HL-60 (cell line): ENCODE data around the gene EEF1B2.

Source experiments
- GABPA ChIP-seq: IDR thresholded peaks from 2 replicates; pipeline ENCODE4 v1.6.1; 2012; ENCODE audit warnings: low read depth
- POLR2AphosphoS5 ChIP-seq: IDR thresholded peaks from 2 replicates; pipeline ENCODE4 v1.6.1; 2012; ENCODE audit warnings: low read depth
- TF ChIP-seq, protein P1 (sequence below): IDR thresholded peaks from one replicate; pipeline ENCODE4 v1.5.1; 2011; ENCODE audit warnings: low read length, control low read depth, inconsistent platforms; ENCODE audit not compliant: insufficient read depth
- TF ChIP-seq, protein P2 (sequence below): IDR thresholded peaks from 2 replicates; pipeline ENCODE4 v1.6.1; 2012; ENCODE audit warnings: low read depth; ENCODE audit not compliant: insufficient replicate concordance

DNA sequence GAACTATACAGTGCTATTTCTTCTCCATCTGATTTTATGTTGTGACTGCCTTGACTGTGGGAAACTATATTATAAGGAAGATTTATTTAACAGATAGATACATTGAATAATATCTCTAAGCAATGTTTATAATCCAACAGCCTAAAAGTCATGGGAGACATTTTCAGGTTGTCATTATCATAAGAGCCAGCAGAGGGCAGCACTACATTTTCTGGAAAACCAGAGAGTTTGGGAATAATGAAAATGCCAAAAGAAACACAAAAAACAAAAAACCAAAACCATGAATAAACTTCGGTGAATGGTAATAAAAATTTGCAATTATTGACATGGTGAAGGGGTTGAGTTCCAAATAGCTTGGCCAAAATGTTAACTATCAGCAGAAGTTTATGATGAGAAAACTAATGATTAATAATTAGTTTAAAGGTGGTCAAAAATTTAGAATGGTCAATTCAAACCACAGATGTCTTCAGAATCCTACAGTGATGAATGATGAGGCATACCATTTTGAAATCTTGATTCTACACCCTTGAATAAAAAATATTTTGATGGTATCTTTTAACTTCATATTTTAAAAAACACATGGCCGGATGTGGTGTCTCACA lies 4.7 kb downstream of the EEF1B2 start:
- TF ChIP-seq, protein P1, sequence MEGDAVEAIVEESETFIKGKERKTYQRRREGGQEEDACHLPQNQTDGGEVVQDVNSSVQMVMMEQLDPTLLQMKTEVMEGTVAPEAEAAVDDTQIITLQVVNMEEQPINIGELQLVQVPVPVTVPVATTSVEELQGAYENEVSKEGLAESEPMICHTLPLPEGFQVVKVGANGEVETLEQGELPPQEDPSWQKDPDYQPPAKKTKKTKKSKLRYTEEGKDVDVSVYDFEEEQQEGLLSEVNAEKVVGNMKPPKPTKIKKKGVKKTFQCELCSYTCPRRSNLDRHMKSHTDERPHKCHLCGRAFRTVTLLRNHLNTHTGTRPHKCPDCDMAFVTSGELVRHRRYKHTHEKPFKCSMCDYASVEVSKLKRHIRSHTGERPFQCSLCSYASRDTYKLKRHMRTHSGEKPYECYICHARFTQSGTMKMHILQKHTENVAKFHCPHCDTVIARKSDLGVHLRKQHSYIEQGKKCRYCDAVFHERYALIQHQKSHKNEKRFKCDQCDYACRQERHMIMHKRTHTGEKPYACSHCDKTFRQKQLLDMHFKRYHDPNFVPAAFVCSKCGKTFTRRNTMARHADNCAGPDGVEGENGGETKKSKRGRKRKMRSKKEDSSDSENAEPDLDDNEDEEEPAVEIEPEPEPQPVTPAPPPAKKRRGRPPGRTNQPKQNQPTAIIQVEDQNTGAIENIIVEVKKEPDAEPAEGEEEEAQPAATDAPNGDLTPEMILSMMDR = no peak
- TF ChIP-seq GABPA = no peak
- TF ChIP-seq POLR2AphosphoS5 = no peak
- TF ChIP-seq, protein P2, sequence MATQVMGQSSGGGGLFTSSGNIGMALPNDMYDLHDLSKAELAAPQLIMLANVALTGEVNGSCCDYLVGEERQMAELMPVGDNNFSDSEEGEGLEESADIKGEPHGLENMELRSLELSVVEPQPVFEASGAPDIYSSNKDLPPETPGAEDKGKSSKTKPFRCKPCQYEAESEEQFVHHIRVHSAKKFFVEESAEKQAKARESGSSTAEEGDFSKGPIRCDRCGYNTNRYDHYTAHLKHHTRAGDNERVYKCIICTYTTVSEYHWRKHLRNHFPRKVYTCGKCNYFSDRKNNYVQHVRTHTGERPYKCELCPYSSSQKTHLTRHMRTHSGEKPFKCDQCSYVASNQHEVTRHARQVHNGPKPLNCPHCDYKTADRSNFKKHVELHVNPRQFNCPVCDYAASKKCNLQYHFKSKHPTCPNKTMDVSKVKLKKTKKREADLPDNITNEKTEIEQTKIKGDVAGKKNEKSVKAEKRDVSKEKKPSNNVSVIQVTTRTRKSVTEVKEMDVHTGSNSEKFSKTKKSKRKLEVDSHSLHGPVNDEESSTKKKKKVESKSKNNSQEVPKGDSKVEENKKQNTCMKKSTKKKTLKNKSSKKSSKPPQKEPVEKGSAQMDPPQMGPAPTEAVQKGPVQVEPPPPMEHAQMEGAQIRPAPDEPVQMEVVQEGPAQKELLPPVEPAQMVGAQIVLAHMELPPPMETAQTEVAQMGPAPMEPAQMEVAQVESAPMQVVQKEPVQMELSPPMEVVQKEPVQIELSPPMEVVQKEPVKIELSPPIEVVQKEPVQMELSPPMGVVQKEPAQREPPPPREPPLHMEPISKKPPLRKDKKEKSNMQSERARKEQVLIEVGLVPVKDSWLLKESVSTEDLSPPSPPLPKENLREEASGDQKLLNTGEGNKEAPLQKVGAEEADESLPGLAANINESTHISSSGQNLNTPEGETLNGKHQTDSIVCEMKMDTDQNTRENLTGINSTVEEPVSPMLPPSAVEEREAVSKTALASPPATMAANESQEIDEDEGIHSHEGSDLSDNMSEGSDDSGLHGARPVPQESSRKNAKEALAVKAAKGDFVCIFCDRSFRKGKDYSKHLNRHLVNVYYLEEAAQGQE = no peak
